ENCODE results near the gene PARS2. TPM values are rescaled to one million over a fixed set of nuclear protein-coding genes. Genes with fewer than 3 reads are reported as not detected.

Gene PARS2
- total and polyA plus RNA-seq, 10 donors: 0.96 to 3.8 (median 3.1) TPM

DNA sequence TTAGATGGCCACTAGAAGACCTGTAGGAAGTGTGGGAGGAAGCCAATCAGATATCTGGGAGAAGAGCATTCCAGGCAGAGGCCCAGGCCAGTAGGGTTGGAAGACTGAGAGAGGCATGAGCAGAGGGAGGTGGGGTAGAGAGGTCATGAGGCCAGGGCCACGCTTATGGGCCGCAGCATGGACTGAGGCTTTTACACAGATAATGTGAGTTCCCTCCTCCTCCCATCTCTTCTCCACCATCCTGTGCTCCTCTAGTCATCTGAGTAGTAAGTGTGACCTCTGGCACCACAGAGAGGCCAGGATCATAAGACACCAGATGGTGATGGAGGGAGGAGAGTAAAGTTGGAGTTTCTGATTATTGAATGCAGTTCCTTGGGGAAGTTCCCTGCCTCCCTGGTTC is 19.7 kb upstream of the PARS2 start:
- Histone ChIP-seq H3K36me3 (peaks cover 0 to 65% (median 7%) of the 10 kb centered on the region in 6 donors), H3K27me3 (replicated peaks in 1 of 7) (peaks cover 0 to 32% (median 5%) of the 10 kb centered on the region in 7 donors), H3K4me1 (peaks cover 0 to 10% (median 0%) of the 10 kb centered on the region in 6 donors), H3K4me3 (no peak overlapping the region), H3K9me3 (no peaks in the 10 kb centered on the region), H3K27ac (no peak overlapping the region)
- DNase-seq: no peak
- intact Hi-C loops (cut with DNase I; ENCODE audit: low total_unique reads): no loop called here
- TF ChIP-seq, protein P1, sequence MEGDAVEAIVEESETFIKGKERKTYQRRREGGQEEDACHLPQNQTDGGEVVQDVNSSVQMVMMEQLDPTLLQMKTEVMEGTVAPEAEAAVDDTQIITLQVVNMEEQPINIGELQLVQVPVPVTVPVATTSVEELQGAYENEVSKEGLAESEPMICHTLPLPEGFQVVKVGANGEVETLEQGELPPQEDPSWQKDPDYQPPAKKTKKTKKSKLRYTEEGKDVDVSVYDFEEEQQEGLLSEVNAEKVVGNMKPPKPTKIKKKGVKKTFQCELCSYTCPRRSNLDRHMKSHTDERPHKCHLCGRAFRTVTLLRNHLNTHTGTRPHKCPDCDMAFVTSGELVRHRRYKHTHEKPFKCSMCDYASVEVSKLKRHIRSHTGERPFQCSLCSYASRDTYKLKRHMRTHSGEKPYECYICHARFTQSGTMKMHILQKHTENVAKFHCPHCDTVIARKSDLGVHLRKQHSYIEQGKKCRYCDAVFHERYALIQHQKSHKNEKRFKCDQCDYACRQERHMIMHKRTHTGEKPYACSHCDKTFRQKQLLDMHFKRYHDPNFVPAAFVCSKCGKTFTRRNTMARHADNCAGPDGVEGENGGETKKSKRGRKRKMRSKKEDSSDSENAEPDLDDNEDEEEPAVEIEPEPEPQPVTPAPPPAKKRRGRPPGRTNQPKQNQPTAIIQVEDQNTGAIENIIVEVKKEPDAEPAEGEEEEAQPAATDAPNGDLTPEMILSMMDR (IDR thresholded peaks at IDR 0.05 in 8 of 11, conservative IDR thresholded peaks at IDR 0.05 in 3 of 11): no peak
- TF ChIP-seq POLR2A (IDR thresholded peaks at IDR 0.05) (no peak), POLR2AphosphoS5 (IDR thresholded peaks at IDR 0.05) (no peak)
- 70 to 87% (median 74%) methylated on average over 2 of the region's 2 CpGs for WGBS, 5 donors

DNA sequence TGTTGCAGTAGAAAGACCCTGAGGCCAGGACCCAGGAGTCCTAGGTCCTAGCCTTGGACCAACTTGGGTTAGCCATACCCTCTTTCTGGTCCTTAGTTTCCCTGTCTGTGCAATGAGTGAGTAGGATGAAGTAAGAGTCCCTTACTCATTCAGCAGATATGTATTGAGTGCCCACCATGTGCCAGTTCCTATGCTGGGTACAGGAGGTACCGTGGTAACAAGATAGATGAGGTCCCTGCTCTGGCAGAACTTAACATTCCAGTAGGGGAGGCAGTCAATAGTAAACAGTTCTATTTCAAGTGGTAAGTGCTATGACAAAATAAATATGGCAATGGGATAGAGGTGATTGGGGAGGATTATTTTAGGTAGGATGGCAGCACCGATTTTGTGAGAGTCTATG is 18.3 kb upstream of the PARS2 start:
- Histone ChIP-seq H3K27me3 (replicated peaks in 1 of 7) (peaks cover 0 to 27% (median 5%) of the 10 kb centered on the region in 7 donors), H3K4me3 (no peak overlapping the region), H3K36me3 (peaks cover 0 to 69% (median 7%) of the 10 kb centered on the region in 6 donors), H3K27ac (no peak overlapping the region), H3K4me1 (peaks cover 0 to 10% (median 0%) of the 10 kb centered on the region in 6 donors), H3K9me3 (no peaks in the 10 kb centered on the region)
- WGBS, 5 donors: 82 to 91% (median 88%) methylated on average over 2 of the region's 2 CpGs
- DNase-seq: no peak
- TF ChIP-seq POLR2AphosphoS5 (IDR thresholded peaks at IDR 0.05) (no peak), POLR2A (IDR thresholded peaks at IDR 0.05) (no peak)
- TF ChIP-seq, protein P1 (IDR thresholded peaks at IDR 0.05 in 8 of 11, conservative IDR thresholded peaks at IDR 0.05 in 3 of 11): no peak
- intact Hi-C loops (cut with DNase I; ENCODE audit: low total_unique reads): no loop called here

DNA sequence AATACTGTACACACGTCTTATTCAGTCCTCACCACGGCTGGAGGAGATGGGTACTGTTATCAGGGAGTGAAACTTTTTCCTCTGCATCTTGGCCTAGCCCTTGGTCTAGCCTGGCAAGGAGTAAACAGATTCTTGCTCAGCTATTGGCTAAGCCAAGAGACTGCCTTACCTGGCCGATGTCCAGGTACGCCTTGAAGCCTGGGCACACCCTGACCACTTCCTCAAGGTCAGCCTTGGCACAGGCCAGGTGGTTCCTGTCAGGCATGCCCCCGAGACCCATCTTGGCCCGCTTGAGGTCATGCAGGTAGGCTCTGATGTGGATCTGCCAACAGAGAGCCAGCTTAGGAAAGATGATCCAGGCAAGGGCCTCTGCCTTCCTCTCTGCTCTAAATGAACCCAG is 17.8 kb upstream of the PARS2 start:
- no peaks in the 10 kb centered on the region for H3K9me3 ChIP-seq
- H3K4me1 ChIP-seq: peaks cover 0 to 10% (median 0%) of the 10 kb centered on the region in 6 donors
- H3K27ac ChIP-seq: no peak overlapping the region
- peaks cover 0 to 26% (median 5%) of the 10 kb centered on the region in 7 donors for H3K27me3 ChIP-seq (replicated peaks in 1 of 7)
- TF ChIP-seq POLR2AphosphoS5 (IDR thresholded peaks at IDR 0.05) (no peak), POLR2A (IDR thresholded peaks at IDR 0.05) (no peak)
- TF ChIP-seq, protein P1 (IDR thresholded peaks at IDR 0.05 in 8 of 11, conservative IDR thresholded peaks at IDR 0.05 in 3 of 11): no peak
- no peak for DNase-seq
- 74 to 85% (median 77%) methylated on average over 6 of the region's 6 CpGs for WGBS, 5 donors
- H3K4me3 ChIP-seq: no peak overlapping the region
- H3K36me3 ChIP-seq: peaks cover 0 to 64% (median 7%) of the 10 kb centered on the region in 6 donors
- intact Hi-C loops (cut with DNase I; ENCODE audit: low total_unique reads): no loop called here

DNA sequence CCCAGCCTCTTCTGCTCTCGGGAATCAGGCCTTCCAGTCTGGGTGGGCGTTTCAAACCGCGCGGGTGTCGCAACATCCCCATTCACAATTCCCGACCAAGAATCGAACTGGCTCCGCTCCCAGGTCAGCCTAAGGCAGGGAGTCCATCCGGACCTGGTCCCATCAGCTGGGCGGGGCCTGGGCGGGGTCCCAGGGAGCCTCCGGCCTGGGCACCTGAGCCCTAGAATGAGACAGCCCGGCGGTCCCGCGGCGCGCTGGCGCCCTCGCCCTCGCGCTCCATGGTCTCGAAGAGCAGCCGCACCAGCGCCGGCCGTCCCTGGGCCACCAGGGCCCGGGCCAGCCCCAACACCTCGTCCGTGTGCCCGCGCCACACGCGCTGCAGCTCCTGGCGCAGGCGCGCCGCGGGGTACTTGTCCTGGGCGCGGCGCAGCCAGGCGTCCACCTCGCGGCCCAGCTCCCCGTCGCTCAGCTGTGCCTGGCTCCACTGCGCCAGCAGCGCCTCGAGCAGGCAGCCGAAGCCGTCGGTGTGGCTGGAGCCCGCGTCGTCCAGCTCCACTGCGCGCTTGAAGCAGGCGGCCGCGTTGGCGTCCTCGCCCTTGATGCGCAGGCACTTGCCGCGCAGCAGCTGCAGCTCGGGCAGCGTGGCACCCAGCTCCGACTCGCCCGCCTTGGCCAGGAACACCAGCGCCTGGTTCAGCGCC is 16.9 kb upstream of the PARS2 start:
- no peak overlapping the region for H3K4me3 ChIP-seq
- H3K36me3 ChIP-seq: peaks cover 0 to 54% (median 7%) of the 10 kb centered on the region in 6 donors
- no peaks in the 10 kb centered on the region for H3K9me3 ChIP-seq
- peaks cover 0 to 10% (median 0%) of the 10 kb centered on the region in 6 donors for H3K4me1 ChIP-seq
- no peak for DNase-seq
- no peak for TF ChIP-seq POLR2A (IDR thresholded peaks at IDR 0.05)
- TF ChIP-seq, protein P1 (IDR thresholded peaks at IDR 0.05 in 8 of 11, conservative IDR thresholded peaks at IDR 0.05 in 3 of 11): no peak
- TF ChIP-seq POLR2AphosphoS5 (IDR thresholded peaks at IDR 0.05): no peak
- 44 to 79% (median 59%) methylated on average over 56 to 74 of the region's 74 CpGs for WGBS, 5 donors
- no peak overlapping the region for H3K27ac ChIP-seq
- peaks cover 0 to 21% (median 5%) of the 10 kb centered on the region in 7 donors for H3K27me3 ChIP-seq (replicated peaks in 1 of 7)
- intact Hi-C loops (cut with DNase I; ENCODE audit: low total_unique reads): no loop called here
